K562 (cell line): ENCODE measurements around the gene ZNF473. TPM values are rescaled to one million over a fixed set of nuclear protein-coding genes. Genes with fewer than 3 reads are reported as not detected.

Source experiments
- ATAC-seq: fragments of 200-7000 bp; cut with Tn5 transposase; 3 replicates; pipeline ENCODE4 v1.9.1; 2020; ENCODE audit warnings: moderate library complexity
- Bru-seq: library from RNA; stranded (reverse); fragments of 400-500 nt; gene quantifications from one replicate; lab custom pipeline; 2021; lab: Mats Ljungman, UMichigan
- BruChase-seq, 2 experiments: library from RNA; stranded (reverse); fragments of 400-500 nt; gene quantifications; one replicate each; lab custom pipeline; 2021; lab: Mats Ljungman, UMichigan
- BruUV-seq: library from RNA; stranded (reverse); fragments of 400-500 nt; replicated peaks from 2 replicates; lab custom pipeline; 2021; lab: Mats Ljungman, UMichigan
- CTCF ChIA-PET: fragments of 300-600 bp; formaldehyde crosslinking; extraction: SDS; loops from one replicate; lab custom pipeline; 2021; ENCODE audit warnings: low intra/inter-chr PET ratio; lab: Yijun Ruan, JAX
- POLR2A ChIA-PET: fragments of 300-600, 350-650 bp; sonication (Branson Sonifier 250); formaldehyde crosslinking; extraction: SDS; loops from one replicate; lab custom pipeline; 2021; ENCODE audit warnings: antibody characterized with exemption, inconsistent platforms; lab: Yijun Ruan, JAX
- DNase-seq, 4 experiments: peaks; one replicate each; pipeline versions ENCODE4 v3.0.0 to v3.0.0-alpha.2; 2011 to 2018; ENCODE audit warnings: low spot score in 3 of 4, mixed read lengths in 3 of 4; ENCODE audit errors: extremely low read depth in 1 of 4
- FAIRE-seq: peaks from 2 replicates; lab custom pipeline; 2011; peaks lifted over from hg19 to GRCh38; lab: Jason Lieb, UNC
- H2AFZ ChIP-seq: 2 replicates; pipeline ENCODE4 v1.6.0; 2011; ENCODE audit warnings: low read depth, low read length, control low read depth, inconsistent platforms
- H3K27ac ChIP-seq: fragments of 200-600 bp; 3 replicates; pipeline ENCODE4 v1.8.0; 2011; ENCODE audit warnings: low read depth, mild to moderate bottlenecking, control low read depth, inconsistent platforms, low read length, moderate library complexity, mixed read lengths; ENCODE audit errors: extremely low read depth
- H3K27me3 ChIP-seq, 2 experiments: fragments of 300-600 bp in 1 of 2; 2 replicates in 1 of 2; 3 replicates in 1 of 2; pipeline versions ENCODE4 v1.6.0 to v1.8.0; 2011; ENCODE audit warnings: inconsistent platforms in 2 of 2, low read length in 2 of 2, mild to moderate bottlenecking in 1 of 2, mixed read lengths in 1 of 2, moderate library complexity in 1 of 2; ENCODE audit not compliant: control insufficient read depth in 2 of 2, insufficient read depth in 2 of 2
- H3K36me3 ChIP-seq: fragments of 300-600 bp; 3 replicates; pipeline ENCODE4 v1.8.0; 2011; ENCODE audit warnings: mild to moderate bottlenecking, low read length, inconsistent platforms; ENCODE audit not compliant: control insufficient read depth, insufficient read depth
- H3K4me1 ChIP-seq, 2 experiments: fragments of 200-600 bp in 1 of 2; replicated peaks in 1 of 2; 2 replicates in 1 of 2; 3 replicates in 1 of 2; pipeline versions ENCODE4 v1.5.1 to v1.8.0; 2011; ENCODE audit warnings: inconsistent platforms in 2 of 2, low read length in 2 of 2, mild to moderate bottlenecking in 1 of 2, mixed read lengths in 1 of 2, moderate library complexity in 1 of 2; ENCODE audit not compliant: control insufficient read depth in 2 of 2, insufficient read depth in 2 of 2
- H3K4me2 ChIP-seq: 2 replicates; pipeline ENCODE4 v1.6.1; 2011; ENCODE audit warnings: low read length, control low read depth, inconsistent platforms, mixed read lengths; ENCODE audit not compliant: insufficient read depth
- H3K4me3 ChIP-seq: fragments of 200-600 bp; sonication (generic), shearing (Covaris generic); 2 replicates; pipeline ENCODE4 v1.5.1; 2016; ENCODE audit warnings: control low read depth, inconsistent platforms
- H3K79me2 ChIP-seq: fragments of 200-600 bp; 3 replicates; pipeline ENCODE4 v1.8.0; 2011; ENCODE audit warnings: low read length, inconsistent platforms; ENCODE audit not compliant: control insufficient read depth, insufficient read depth
- H3K9ac ChIP-seq, 2 experiments: 2 replicates each; pipeline versions ENCODE4 v1.6.0 to v1.6.1; 2011; ENCODE audit warnings: low read depth in 2 of 2, low read length in 2 of 2, control low read depth in 1 of 2, inconsistent platforms in 1 of 2, mild to moderate bottlenecking in 1 of 2, mixed read lengths in 1 of 2; ENCODE audit not compliant: insufficient read depth in 1 of 2
- H3K9me1 ChIP-seq: one replicate; pipeline ENCODE4 v1.6.0; 2011; ENCODE audit warnings: inconsistent platforms, mild to moderate bottlenecking, low read length, moderate library complexity; ENCODE audit not compliant: control insufficient read depth, insufficient read depth
- H3K9me3 ChIP-seq: replicated peaks from 2 replicates; pipeline ENCODE4 v1.5.1; 2011; ENCODE audit warnings: low read depth, low read length, inconsistent platforms; ENCODE audit not compliant: control insufficient read depth, insufficient read depth
- H4K20me1 ChIP-seq: replicated peaks from 2 replicates; pipeline ENCODE4 v1.6.1; 2011; ENCODE audit warnings: low read length, inconsistent platforms, mixed read lengths; ENCODE audit not compliant: control insufficient read depth, insufficient read depth
- CBX3 ChIP-seq, 2 experiments: IDR thresholded peaks; 1 replicate in 1 of 2; 2 replicates in 1 of 2; pipeline ENCODE4 v1.6.1; 2012; ENCODE audit warnings: inconsistent platforms in 2 of 2, low read length in 2 of 2, borderline replicate concordance in 1 of 2, control low read depth in 1 of 2
- SAP30 ChIP-seq: fragments of 200-600 bp; sonication (generic); IDR thresholded peaks from 2 replicates; pipeline ENCODE4 v1.6.1; 2012; ENCODE audit warnings: borderline replicate concordance, low read depth, mild to moderate bottlenecking, moderate library complexity, low read length, control low read depth, inconsistent platforms; ENCODE audit not compliant: insufficient read depth, poor library complexity, severe bottlenecking
- SP1 ChIP-seq: sonication (generic); formaldehyde crosslinking; IDR thresholded peaks from 2 replicates; pipeline ENCODE4 v1.8.1; 2022; ENCODE audit warnings: mild to moderate bottlenecking, missing genetic modification reagents
- THRAP3 ChIP-seq: fragments of 450-650 bp; IDR thresholded peaks from 2 replicates; pipeline ENCODE4 v1.6.1; 2016; ENCODE audit warnings: mild to moderate bottlenecking, inconsistent platforms, borderline replicate concordance
- WGBS: fragments of 100-300 bp; shearing (Covaris generic); methylation state at CpG from one replicate; pipeline ENCODE4 v1.1.6; 2016; ENCODE audit warnings: low coverage, mixed read lengths; ENCODE audit not compliant: insufficient coverage; ENCODE audit errors: missing lambda C conversion rate; 5-methylcytosine and 5-hydroxymethylcytosine counted together
- in situ Hi-C: fragments of 300-500 bp; cut with MboI; formaldehyde crosslinking; loops from 4 replicates; pipeline ENCODE4 v1.15.0; 2018; ENCODE audit warnings: inconsistent platforms, mixed read lengths
- intact Hi-C: fragments of 100-400 bp; cut with micrococcal nuclease; formaldehyde crosslinking; loops from 2 replicates; pipeline ENCODE4 v1.14.2; 2022
- long read RNA-seq, 3 experiments: library from polyadenylated mRNA in 2 of 3; library from RNA in 1 of 3; unstranded in 2 of 3; stranded (forward) in 1 of 3; transcript quantifications; one replicate each; pipeline ENCODE4 v2.0.0, GENCODE V29; 2019 to 2022
- polyA minus RNA-seq, 3 experiments: library from RNA; depleted of rRNA, polyadenylated mRNA; stranded (reverse); fragments of >200 nt; gene quantifications; 2 replicates each; pipeline ENCODE4 v1.2.3, GENCODE V29; 2011
- polyA plus RNA-seq, 8 experiments: library from polyadenylated mRNA; depleted of rRNA in 4 of 8; stranded (reverse) in 5 of 8; unstranded in 3 of 8; fragments of >200 nt; fragmentation: Nextera tagmentation in 2 of 8; fragmentation: Illumina TruSeq in 1 of 8; extraction: Ambion mirVana in 2 of 8; extraction: Trizol in 1 of 8; gene quantifications; 2 replicates each; pipeline versions ENCODE4 v1.2.1 to v1.2.3, GENCODE V29; 2011 to 2014; ENCODE audit warnings: inconsistent platforms in 1 of 8, missing spikeins in 1 of 8
- total RNA-seq, 7 experiments: library from RNA; depleted of rRNA in 6 of 7; stranded (reverse); fragments of >200 nt in 6 of 7; fragmentation: Illumina TruSeq in 2 of 7; extraction: Trizol in 2 of 7; gene quantifications; 2 replicates each; pipeline versions ENCODE4 v1.2.1 to v1.2.3, GENCODE V29; 2011 to 2021; ENCODE audit warnings: low replicate concordance in 1 of 7
- TF ChIP-seq, protein P1 (sequence below): fragments of 450-650 bp; IDR thresholded peaks from 2 replicates; pipeline ENCODE4 v1.6.1; 2017; ENCODE audit warnings: antibody characterized with exemption, mild to moderate bottlenecking
- TF ChIP-seq, protein P2 (sequence below), 2 experiments: IDR thresholded peaks in 1 of 2; conservative IDR thresholded peaks in 1 of 2; 2 replicates each; pipeline ENCODE4 v1.6.1; 2016; ENCODE audit warnings: low read depth in 2 of 2, mild to moderate bottlenecking in 1 of 2, missing compliant biosample characterization in 1 of 2, missing genetic modification characterization in 1 of 2, moderate library complexity in 1 of 2

ZNF473 gene
- 62.3 and 79.4 TPM in 2 replicates for total RNA-seq (2011; cell fraction: chromatin; rRNA removed; ENCODE audit: low replicate concordance)
- total RNA-seq (2011; cell fraction: nucleolus; rRNA removed) = 43.7 and 50.0 TPM in 2 replicates
- total RNA-seq (2011; cell fraction: nucleoplasm; rRNA removed) = 58.1 and 66.7 TPM in 2 replicates
- 24.0 and 27.6 TPM in 2 replicates for total RNA-seq (2014; rRNA removed)
- total RNA-seq (2014; rRNA removed; fragmentation: Illumina TruSeq; extraction: Trizol) = 31.0 and 31.6 TPM in 2 replicates
- 30.8 and 32.0 TPM in 2 replicates for total RNA-seq (2015; rRNA removed; fragmentation: Illumina TruSeq; extraction: Trizol)
- total RNA-seq (2021) = 28.5 and 33.9 TPM in 2 replicates
- 20.8 and 27.9 TPM in 2 replicates for polyA plus RNA-seq (2011; rRNA removed)
- 13.4 TPM in 2 replicates for polyA plus RNA-seq (2011; cell fraction: cytosol; rRNA removed)
- 34.3 and 42.1 TPM in 2 replicates for polyA plus RNA-seq (2011; cell fraction: nucleus; rRNA removed)
- 15.3 and 16.4 TPM in 2 replicates for polyA plus RNA-seq (2012)
- polyA plus RNA-seq (2014; fragmentation: Illumina TruSeq; extraction: Trizol) = 26.1 and 30.0 TPM in 2 replicates
- 10 to 100 TPM in 1 of 2 experiments, 1 to 10 TPM in 1; 8.2 to 34.0 TPM for polyA plus RNA-seq (2014; fragmentation: Nextera tagmentation; extraction: Ambion mirVana)
- polyA plus RNA-seq (2014; rRNA removed) = 19.2 and 19.7 TPM in 2 replicates
- 39.3 and 45.2 TPM in 2 replicates for polyA minus RNA-seq (2011; rRNA and poly(A)+ RNA removed)
- 11.9 and 21.9 TPM in 2 replicates for polyA minus RNA-seq (2011; cell fraction: cytosol; rRNA and poly(A)+ RNA removed)
- 21.1 and 29.0 TPM in 2 replicates for polyA minus RNA-seq (2011; cell fraction: nucleus; rRNA and poly(A)+ RNA removed)
- percentile 85 among the genes with signal in this experiment for Bru-seq, nascent RNA
- percentile 84 among the genes with signal in this experiment for BruChase-seq, experiment 1, labeled RNA remaining after a 2-hour chase
- BruChase-seq, experiment 2, labeled RNA remaining after a 6-hour chase = percentile 83 among the genes with signal in this experiment
- long read RNA-seq, experiment 1, full-length matches to known transcripts = 63 of 115 reads
- long read RNA-seq, experiment 1, partial matches to known transcripts = 2 of 115 reads
- long read RNA-seq, experiment 1, other reads (novel, unspliced or antisense) = 50 of 115 reads
- long read RNA-seq, experiment 2, full-length matches to known transcripts = 17 of 37 reads
- long read RNA-seq, experiment 2, partial matches to known transcripts = 3 of 37 reads
- long read RNA-seq, experiment 2, other reads (novel, unspliced or antisense) = 17 of 37 reads
- long read RNA-seq, experiment 3, full-length matches to known transcripts = 13 of 17 reads
- long read RNA-seq, experiment 3, partial matches to known transcripts = 1 of 17 reads
- long read RNA-seq, experiment 3, other reads (novel, unspliced or antisense) = 3 of 17 reads

DNA sequence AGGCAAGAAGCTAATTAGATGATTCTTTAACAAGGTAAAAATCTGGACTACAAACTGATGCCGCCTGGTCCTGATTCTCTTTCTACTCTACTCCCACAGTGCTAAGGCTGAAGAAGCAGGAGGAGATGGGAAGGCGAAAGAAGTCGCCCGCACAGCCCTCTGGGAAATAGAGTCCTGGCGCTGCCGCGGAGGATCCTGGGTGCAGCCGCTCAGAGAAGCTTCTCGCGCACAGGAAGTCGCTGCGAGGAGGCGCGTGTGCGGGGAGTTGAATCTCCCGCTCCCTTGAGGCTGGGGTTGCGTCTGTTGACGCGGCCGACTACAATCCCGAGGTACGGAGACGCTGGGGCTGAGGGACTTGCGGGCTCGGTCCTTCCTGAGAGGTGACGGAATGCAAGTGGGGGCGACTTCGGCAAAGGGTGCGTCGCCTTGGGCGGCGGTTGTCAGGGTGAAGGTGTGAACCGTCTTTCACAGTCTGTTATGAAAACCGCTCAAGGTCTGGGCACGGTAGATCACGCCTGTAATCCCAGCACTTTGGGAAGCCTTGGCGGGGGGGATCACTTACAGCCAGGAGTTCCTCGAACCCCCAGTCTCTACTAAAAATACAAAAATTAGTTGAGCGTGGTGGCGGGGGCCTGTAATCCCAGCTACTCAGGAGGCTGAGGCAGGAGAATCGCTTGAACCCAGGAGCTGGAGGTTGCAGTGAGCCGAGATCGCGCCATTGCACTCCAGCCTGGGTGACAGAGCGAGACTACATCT lies at the start of gene ZNF473:
Gene ZNF473 (plus strand): TSS at position 212 of the 756 bp plus-strand sequence. CDS start 5,078 bp downstream, outside the sequence.
- CTCF ChIA-PET = no interaction called here
- intact Hi-C loops (no loop called here), in situ Hi-C loops (no loop called here)
- no peaks in the 10 kb centered on the region for H3K27me3 ChIP-seq
- 2% methylated on average over 37 of the region's 45 CpGs for WGBS
- DNase-seq (peak; percentile 84 to 96 (median 86)), ATAC-seq (peak; percentile 92), FAIRE-seq (no peak)
- POLR2A ChIA-PET = interaction anchor here (0.6 to 2.2 kb wide), 8 partner anchors 11 to 303 kb away, joined by 3 to 7 read pairs (median 4); no protein-coding TSS in a partner anchor
- peaks cover 13 to 18% of the 10 kb centered on the region in 2 experiments; a peak in 4 of 5 replicates for H3K4me1 ChIP-seq
- no TSS peak for BruUV-seq
- peaks cover 39% of the 10 kb centered on the region; the same call in 2 of the 3 replicates for H3K36me3 ChIP-seq
- H2AFZ ChIP-seq = peak within 1 kb of the TSS; percentile 98
- no peaks in the 10 kb centered on the region for H3K9me3 ChIP-seq
- peak within 1 kb of the TSS; percentile 97 to 98 for H3K9ac ChIP-seq
- peak within 1 kb of the TSS; percentile 99 for H3K4me2 ChIP-seq
- peaks cover 4% of the 10 kb centered on the region for H4K20me1 ChIP-seq
- H3K27ac ChIP-seq = peak within 1 kb of the TSS; percentile 97
- H3K9me1 ChIP-seq = no peaks in the 10 kb centered on the region
- peak within 1 kb of the TSS; percentile 72 for H3K4me3 ChIP-seq
- H3K79me2 ChIP-seq = peaks cover 88% of the 10 kb centered on the region
- TF ChIP-seq, protein P1, sequence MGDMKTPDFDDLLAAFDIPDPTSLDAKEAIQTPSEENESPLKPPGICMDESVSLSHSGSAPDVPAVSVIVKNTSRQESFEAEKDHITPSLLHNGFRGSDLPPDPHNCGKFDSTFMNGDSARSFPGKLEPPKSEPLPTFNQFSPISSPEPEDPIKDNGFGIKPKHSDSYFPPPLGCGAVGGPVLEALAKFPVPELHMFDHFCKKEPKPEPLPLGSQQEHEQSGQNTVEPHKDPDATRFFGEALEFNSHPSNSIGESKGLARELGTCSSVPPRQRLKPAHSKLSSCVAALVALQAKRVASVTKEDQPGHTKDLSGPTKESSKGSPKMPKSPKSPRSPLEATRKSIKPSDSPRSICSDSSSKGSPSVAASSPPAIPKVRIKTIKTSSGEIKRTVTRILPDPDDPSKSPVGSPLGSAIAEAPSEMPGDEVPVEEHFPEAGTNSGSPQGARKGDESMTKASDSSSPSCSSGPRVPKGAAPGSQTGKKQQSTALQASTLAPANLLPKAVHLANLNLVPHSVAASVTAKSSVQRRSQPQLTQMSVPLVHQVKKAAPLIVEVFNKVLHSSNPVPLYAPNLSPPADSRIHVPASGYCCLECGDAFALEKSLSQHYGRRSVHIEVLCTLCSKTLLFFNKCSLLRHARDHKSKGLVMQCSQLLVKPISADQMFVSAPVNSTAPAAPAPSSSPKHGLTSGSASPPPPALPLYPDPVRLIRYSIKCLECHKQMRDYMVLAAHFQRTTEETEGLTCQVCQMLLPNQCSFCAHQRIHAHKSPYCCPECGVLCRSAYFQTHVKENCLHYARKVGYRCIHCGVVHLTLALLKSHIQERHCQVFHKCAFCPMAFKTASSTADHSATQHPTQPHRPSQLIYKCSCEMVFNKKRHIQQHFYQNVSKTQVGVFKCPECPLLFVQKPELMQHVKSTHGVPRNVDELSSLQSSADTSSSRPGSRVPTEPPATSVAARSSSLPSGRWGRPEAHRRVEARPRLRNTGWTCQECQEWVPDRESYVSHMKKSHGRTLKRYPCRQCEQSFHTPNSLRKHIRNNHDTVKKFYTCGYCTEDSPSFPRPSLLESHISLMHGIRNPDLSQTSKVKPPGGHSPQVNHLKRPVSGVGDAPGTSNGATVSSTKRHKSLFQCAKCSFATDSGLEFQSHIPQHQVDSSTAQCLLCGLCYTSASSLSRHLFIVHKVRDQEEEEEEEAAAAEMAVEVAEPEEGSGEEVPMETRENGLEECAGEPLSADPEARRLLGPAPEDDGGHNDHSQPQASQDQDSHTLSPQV = peak; percentile 94
- TF ChIP-seq SP1 (CRISPR knock-in tag) (peak; percentile 66; the same call in 1 of the 2 replicates), THRAP3 (no peak), CBX3 (IDR thresholded peaks at IDR 0.05; ENCODE audit: borderline replicate concordance in 1 of 2, low read length in 2 of 2) (peak in 1 of 2 experiments; percentile 95; a peak in 2 of 3 replicates), SAP30 (peak; percentile 93)
- TF ChIP-seq, protein P2, sequence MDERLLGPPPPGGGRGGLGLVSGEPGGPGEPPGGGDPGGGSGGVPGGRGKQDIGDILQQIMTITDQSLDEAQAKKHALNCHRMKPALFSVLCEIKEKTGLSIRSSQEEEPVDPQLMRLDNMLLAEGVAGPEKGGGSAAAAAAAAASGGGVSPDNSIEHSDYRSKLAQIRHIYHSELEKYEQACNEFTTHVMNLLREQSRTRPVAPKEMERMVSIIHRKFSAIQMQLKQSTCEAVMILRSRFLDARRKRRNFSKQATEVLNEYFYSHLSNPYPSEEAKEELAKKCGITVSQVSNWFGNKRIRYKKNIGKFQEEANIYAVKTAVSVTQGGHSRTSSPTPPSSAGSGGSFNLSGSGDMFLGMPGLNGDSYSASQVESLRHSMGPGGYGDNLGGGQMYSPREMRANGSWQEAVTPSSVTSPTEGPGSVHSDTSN (CRISPR knock-in tag; IDR thresholded peaks at IDR 0.05; ENCODE audit: low read depth) = no peak
- TF ChIP-seq, protein P2 (tag; conservative IDR thresholded peaks at IDR 0.05; ENCODE audit: low read depth) = peak; percentile 58; the same call in 1 of the 2 replicates
